ENCODE data around the gene LIMCH1. TPM values are rescaled to one million over a fixed set of nuclear protein-coding genes. Genes with fewer than 3 reads are reported as not detected.

The LIMCH1 gene
- total RNA-seq, 2 experiments from 2014 or later = not detected

DNA sequence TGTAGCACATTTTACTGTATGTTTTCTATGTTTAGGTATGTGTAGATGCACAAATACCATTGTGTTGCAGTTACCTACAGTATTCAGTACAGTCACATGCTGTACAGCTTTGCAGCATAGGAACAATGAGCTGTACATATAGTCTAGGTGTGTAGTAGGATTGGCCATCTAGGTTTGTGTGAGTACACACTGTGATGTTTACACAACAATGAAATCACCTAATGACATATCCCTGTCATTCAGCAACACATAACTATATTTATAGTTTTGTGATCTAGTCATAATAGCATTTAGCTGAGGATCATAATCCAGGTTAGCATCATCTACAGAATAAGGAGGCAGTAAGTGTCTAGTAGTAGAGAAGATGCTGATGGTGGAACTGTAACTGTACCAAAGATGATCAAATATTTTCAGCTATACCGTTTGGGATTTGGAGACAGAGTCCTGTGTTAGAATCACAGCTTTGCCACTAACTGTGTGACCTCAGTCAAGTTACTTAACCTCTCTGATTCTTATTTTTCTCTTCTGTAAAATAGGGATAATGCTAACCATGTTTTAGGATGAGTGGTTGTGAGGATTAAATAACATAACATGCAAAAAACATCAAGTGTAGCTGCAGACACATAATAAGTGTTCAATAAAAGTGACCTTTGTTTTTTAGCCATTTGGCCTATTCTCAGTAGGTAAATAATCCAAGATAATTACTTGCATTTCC lies 73.3 kb downstream of the LIMCH1 start:
- H3K79me2 ChIP-seq (ENCODE audit: insufficient read depth, low read depth, low read length) = no peaks in the 10 kb centered on the region
- no peak overlapping the region for H2AFZ ChIP-seq (ENCODE audit: low read length)
- no peaks in the 10 kb centered on the region for H3K9me2 ChIP-seq (ENCODE audit: insufficient read depth, low read length)
- TF ChIP-seq EZH2phosphoT487 (IDR thresholded peaks at IDR 0.05; ENCODE audit: borderline replicate concordance, low read depth, low read length) (no peak), CTCF (conservative IDR thresholded peaks at IDR 0.05; ENCODE audit: low read length) (no peak)
- no peak overlapping the region for H3K4me2 ChIP-seq (ENCODE audit: low read length)
- no peak overlapping the region for H3K4me3 ChIP-seq (ENCODE audit: low read depth, low read length, poor library complexity, severe bottlenecking)
- ChIA-PET CTCF (ENCODE audit: unreplicated experiment) (no interaction called here), POLR2A (interaction anchor here (0.6 kb wide), 4 partner anchors 17 to 1970 kb away, joined by 3 to 4 read pairs (median 3); no protein-coding TSS in a partner anchor)
- intact Hi-C loops (cut with micrococcal nuclease; ENCODE audit: unreplicated experiment) = no loop called here
- H3K4me1 ChIP-seq (ENCODE audit: insufficient read depth, low read length, poor library complexity, severe bottlenecking) = no peaks in the 10 kb centered on the region
- H3K36me3 ChIP-seq (ENCODE audit: insufficient read depth, low read length) = no peaks in the 10 kb centered on the region
- H3K9me3 ChIP-seq (ENCODE audit: low read length) = no peaks in the 10 kb centered on the region
- H3K27ac ChIP-seq (ENCODE audit: low read depth, low read length, poor library complexity, severe bottlenecking) = no peak overlapping the region
- no TSS peak for BruUV-seq (replicated peaks)
- 0 out of 2 replicates have a peak, but pooled peaks cover 3% of the 10 kb centered on the region for H4K20me1 ChIP-seq (ENCODE audit: insufficient read depth, low read length)
- DNase-seq (ENCODE audit: low spot score) = no peak

- no peaks in the 10 kb centered on the region for H3K4me1 ChIP-seq (ENCODE audit: insufficient read depth, low read length, poor library complexity, severe bottlenecking)
- TF ChIP-seq EZH2phosphoT487 (IDR thresholded peaks at IDR 0.05; ENCODE audit: borderline replicate concordance, low read depth, low read length) = no peak
- intact Hi-C loops (cut with micrococcal nuclease; ENCODE audit: unreplicated experiment) = no loop called here
- H2AFZ ChIP-seq (ENCODE audit: low read length) = no peak overlapping the region
- no TSS peak for BruUV-seq (replicated peaks)
- H3K4me2 ChIP-seq (ENCODE audit: low read length) = no peak overlapping the region
- H3K9me3 ChIP-seq (ENCODE audit: low read length) = no peaks in the 10 kb centered on the region
- CTCF ChIA-PET (ENCODE audit: unreplicated experiment) = no interaction called here
- H3K4me3 ChIP-seq (ENCODE audit: low read depth, low read length, poor library complexity, severe bottlenecking) = no peak overlapping the region
- H3K9me2 ChIP-seq (ENCODE audit: insufficient read depth, low read length) = no peaks in the 10 kb centered on the region
- POLR2A ChIA-PET = interaction anchor here (0.6 kb wide), 2 partner anchors 565 to 1971 kb away, joined by 3 read pairs; no protein-coding TSS in a partner anchor
- no peak for DNase-seq (ENCODE audit: low spot score)
- no peaks in the 10 kb centered on the region for H3K36me3 ChIP-seq (ENCODE audit: insufficient read depth, low read length)
- no peak overlapping the region for H3K27ac ChIP-seq (ENCODE audit: low read depth, low read length, poor library complexity, severe bottlenecking)
- H3K79me2 ChIP-seq (ENCODE audit: insufficient read depth, low read depth, low read length) = no peaks in the 10 kb centered on the region
- 0 out of 2 replicates have a peak, but pooled peaks cover 3% of the 10 kb centered on the region for H4K20me1 ChIP-seq (ENCODE audit: insufficient read depth, low read length)
Measured at GRCh38 chr4:41611881-41612871, 74.2 kb downstream of the LIMCH1 start.

DNA sequence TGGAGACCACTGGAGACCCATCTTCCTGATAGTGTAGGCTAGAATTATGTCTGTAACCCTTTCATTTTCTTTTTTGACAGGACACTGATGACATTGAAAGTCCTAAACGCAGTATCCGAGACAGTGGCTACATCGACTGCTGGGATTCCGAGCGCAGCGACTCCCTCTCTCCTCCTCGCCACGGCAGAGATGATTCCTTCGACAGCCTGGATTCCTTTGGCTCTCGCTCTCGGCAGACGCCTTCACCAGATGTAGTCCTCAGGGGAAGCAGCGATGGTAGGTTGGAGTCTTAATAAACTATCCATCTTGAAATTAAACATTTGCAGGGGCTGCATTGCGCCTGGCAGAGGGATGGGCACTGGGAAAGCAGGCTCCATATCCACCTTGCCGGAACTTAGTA lies 75.4 kb downstream of the LIMCH1 start:
- Histone ChIP-seq H3K4me2 (ENCODE audit: low read length) (no peak overlapping the region), H3K27ac (ENCODE audit: low read depth, low read length, poor library complexity, severe bottlenecking) (no peak overlapping the region), H3K4me3 (ENCODE audit: low read depth, low read length, poor library complexity, severe bottlenecking) (no peak overlapping the region), H3K9me3 (ENCODE audit: low read length) (no peaks in the 10 kb centered on the region), H4K20me1 (ENCODE audit: insufficient read depth, low read length) (0 out of 2 replicates have a peak, but pooled peaks cover 3% of the 10 kb centered on the region), H3K9me2 (ENCODE audit: insufficient read depth, low read length) (no peaks in the 10 kb centered on the region), H3K36me3 (ENCODE audit: insufficient read depth, low read length) (no peaks in the 10 kb centered on the region), H3K79me2 (ENCODE audit: insufficient read depth, low read depth, low read length) (no peaks in the 10 kb centered on the region), H2AFZ (ENCODE audit: low read length) (no peak overlapping the region), H3K4me1 (ENCODE audit: insufficient read depth, low read length, poor library complexity, severe bottlenecking) (no peaks in the 10 kb centered on the region)
- CTCF ChIA-PET (ENCODE audit: unreplicated experiment) = no interaction called here
- no peak for DNase-seq (ENCODE audit: low spot score)
- intact Hi-C loops (cut with micrococcal nuclease; ENCODE audit: unreplicated experiment) = no loop called here
- POLR2A ChIA-PET = interaction anchor here (1.4 kb wide), 1 partner anchor 12 kb away, joined by 4 read pairs; no protein-coding TSS in a partner anchor
- no TSS peak for BruUV-seq (replicated peaks)
- TF ChIP-seq EZH2phosphoT487 (IDR thresholded peaks at IDR 0.05; ENCODE audit: borderline replicate concordance, low read depth, low read length) (no peak), CTCF (conservative IDR thresholded peaks at IDR 0.05; ENCODE audit: low read length) (no peak)
